A549 (cell line): Measurements from ENCODE around the gene RBPJ. TPM values are rescaled to one million over a fixed set of nuclear protein-coding genes. Genes with fewer than 3 reads are reported as not detected.

Experiments
- ATAC-seq, 2 experiments: fragments of 200-7000 bp in 1 of 2; fragments of >200 bp in 1 of 2; cut with Nextera tagmentation in 1 of 2; cut with Tn5 transposase in 1 of 2; 3 replicates each; pipeline versions ENCODE4 v1.8.0 to v1.9.1; 2018 to 2020; ENCODE audit warnings: mild to moderate bottlenecking in 1 of 2, moderate library complexity in 1 of 2
- CTCF ChIA-PET: fragments of 300-600 bp; sonication (Branson Sonifier 250); formaldehyde crosslinking; extraction: SDS; loops from one replicate; lab custom pipeline; 2021; ENCODE audit warnings: antibody characterized with exemption, inconsistent platforms; lab: Yijun Ruan, JAX
- POLR2A ChIA-PET: fragments of 350-600 bp; formaldehyde crosslinking; extraction: SDS; loops from one replicate; lab custom pipeline; 2021; ENCODE audit warnings: antibody characterized with exemption, inconsistent platforms; lab: Yijun Ruan, JAX
- DNase-seq, 2 experiments: peaks; one replicate each; pipeline versions ENCODE4 v3.0.0 to v3.0.0-alpha.2; 2011 to 2016; ENCODE audit warnings: low read depth in 1 of 2, low spot score in 1 of 2
- FAIRE-seq: peaks from 2 replicates; lab custom pipeline; 2011; peaks lifted over from hg19 to GRCh38; lab: Jason Lieb, UNC
- H3K27ac ChIP-seq, 2 experiments: fragments of >200 bp; sonication (Bioruptor Twin); formaldehyde crosslinking; 3 replicates each; pipeline ENCODE4 v1.5.1; 2016 to 2017
- H3K4me1 ChIP-seq: fragments of >200 bp; sonication (Bioruptor Twin); formaldehyde crosslinking; 3 replicates; pipeline ENCODE4 v1.6.1; 2016
- H3K4me2 ChIP-seq: fragments of >200 bp; sonication (Bioruptor Twin); formaldehyde crosslinking; 3 replicates; pipeline ENCODE4 v1.6.1; 2016
- H3K4me3 ChIP-seq: fragments of >200 bp; sonication (Bioruptor Twin); formaldehyde crosslinking; 3 replicates; pipeline ENCODE4 v1.5.1; 2016
- H3K9me3 ChIP-seq: fragments of >200 bp; sonication (Bioruptor Twin); formaldehyde crosslinking; 3 replicates; pipeline ENCODE4 v1.6.1; 2016
- BHLHE40 ChIP-seq: IDR thresholded peaks from 2 replicates; pipeline ENCODE4 v1.6.1; 2012; ENCODE audit warnings: low read depth, low read length, inconsistent platforms
- CBX2 ChIP-seq: fragments of 200-600 bp; sonication (generic); IDR thresholded peaks from 2 replicates; pipeline ENCODE4 v1.6.1; 2016; ENCODE audit warnings: low read depth, mild to moderate bottlenecking, borderline replicate concordance
- EP300 ChIP-seq, 2 experiments: fragments of >200 bp; sonication (Bioruptor Twin); formaldehyde crosslinking; IDR thresholded peaks; 2 replicates in 1 of 2; 3 replicates in 1 of 2; pipeline ENCODE4 v1.6.1; 2016 to 2017
- HEYL ChIP-seq: fragments of 250-450 bp; sonication (Bioruptor Pico); IDR thresholded peaks from 2 replicates; pipeline ENCODE4 v1.8.0; 2021; ENCODE audit warnings: mild to moderate bottlenecking, moderate library complexity
- HOXA7 ChIP-seq: fragments of 250-450 bp; sonication (Bioruptor Pico); IDR thresholded peaks from 2 replicates; pipeline ENCODE4 v1.5.0; 2020; ENCODE audit warnings: mild to moderate bottlenecking, moderate library complexity
- HOXB13 ChIP-seq: fragments of 250-450 bp; sonication (Bioruptor Pico); IDR thresholded peaks from 2 replicates; pipeline ENCODE4 v1.5.0; 2020; ENCODE audit warnings: low read depth, mild to moderate bottlenecking, moderate library complexity
- HOXB5 ChIP-seq: fragments of 250-450 bp; sonication (Bioruptor Pico); IDR thresholded peaks from 2 replicates; pipeline ENCODE4 v1.5.0; 2020; ENCODE audit warnings: mild to moderate bottlenecking, moderate library complexity
- JUNB ChIP-seq: fragments of >200 bp; sonication (Bioruptor Twin); formaldehyde crosslinking; IDR thresholded peaks from 2 replicates; pipeline ENCODE4 v1.6.1; 2016
- KDM1A ChIP-seq: fragments of 200-600 bp; sonication (generic); IDR thresholded peaks from 2 replicates; pipeline ENCODE4 v1.6.1; 2016; ENCODE audit warnings: low read depth, mild to moderate bottlenecking
- MAFK ChIP-seq: fragments of 450-650 bp; IDR thresholded peaks from 2 replicates; pipeline ENCODE4 v1.6.1; 2014; ENCODE audit not compliant: partially characterized antibody
- MYC ChIP-seq: IDR thresholded peaks from 2 replicates; pipeline ENCODE4 v1.6.1; 2012; ENCODE audit warnings: mild to moderate bottlenecking, inconsistent platforms, low read length, improper control_type of control experiment, borderline replicate concordance
- POLR2A ChIP-seq: IDR thresholded peaks from 2 replicates; pipeline ENCODE4 v1.6.1; 2012; ENCODE audit warnings: mild to moderate bottlenecking, low read length
- POLR2AphosphoS2 ChIP-seq: conservative IDR thresholded peaks from 2 replicates; pipeline ENCODE4 v1.6.1; 2012; ENCODE audit warnings: low read length, improper control_type of control experiment, inconsistent platforms
- RARB ChIP-seq: fragments of 250-450 bp; sonication (Bioruptor Pico); IDR thresholded peaks from 2 replicates; pipeline ENCODE4 v1.8.0; 2021; ENCODE audit warnings: mild to moderate bottlenecking, moderate library complexity
- RCOR1 ChIP-seq: fragments of 150-350 bp; IDR thresholded peaks from 2 replicates; pipeline ENCODE4 v1.6.1; 2014; ENCODE audit warnings: antibody characterized with exemption, low read length, low read depth
- RNF2 ChIP-seq: fragments of 200-600 bp; sonication (generic); IDR thresholded peaks from 2 replicates; pipeline ENCODE4 v1.6.1; 2016; ENCODE audit warnings: low read depth, mild to moderate bottlenecking, antibody characterized with exemption, moderate library complexity, borderline replicate concordance
- SMC3 ChIP-seq: fragments of >200 bp; sonication (Bioruptor Twin); formaldehyde crosslinking; IDR thresholded peaks from 3 replicates; pipeline ENCODE4 v1.6.1; 2018; ENCODE audit warnings: inconsistent platforms
- TP53 ChIP-seq: fragments of 250-450 bp; sonication (Bioruptor Pico); IDR thresholded peaks from 2 replicates; pipeline ENCODE4 v1.5.0; 2021; ENCODE audit warnings: mild to moderate bottlenecking, moderate library complexity
- WGBS: methylation state at CpG from one replicate; pipeline ENCODE4 v1.1.6; 2017; ENCODE audit errors: missing lambda C conversion rate; 5-methylcytosine and 5-hydroxymethylcytosine counted together
- polyA plus RNA-seq, 4 experiments: library from polyadenylated mRNA; depleted of rRNA in 3 of 4; stranded (reverse); fragments of >200 nt; fragmentation: RNase III in 1 of 4; extraction: RNeasy Plus Mini Kit Qiagen cat#74134 plus additional on column Dnase treatment in 1 of 4; gene quantifications; 2 replicates in 3 of 4; 3 replicates in 1 of 4; pipeline ENCODE4 v1.2.3, GENCODE V29; 2011 to 2017
- TF ChIP-seq, protein P1 (sequence below): fragments of 250-450 bp; sonication (Bioruptor Pico); IDR thresholded peaks from 2 replicates; pipeline ENCODE4 v1.5.0; 2020; ENCODE audit warnings: low read depth, mild to moderate bottlenecking, moderate library complexity
- TF ChIP-seq, protein P2 (sequence below): IDR thresholded peaks from 2 replicates; pipeline ENCODE4 v1.6.1; 2012
- TF ChIP-seq, protein P3 (sequence below): IDR thresholded peaks from 2 replicates; pipeline ENCODE4 v1.6.1; 2012
- TF ChIP-seq, protein P4 (sequence below): fragments of >200 bp; sonication (Bioruptor Twin); formaldehyde crosslinking; IDR thresholded peaks from 2 replicates; pipeline ENCODE4 v1.6.1; 2016
- TF ChIP-seq, protein P5 (sequence below): fragments of 450-650 bp; IDR thresholded peaks from 2 replicates; pipeline ENCODE4 v1.6.1; 2014; ENCODE audit warnings: antibody characterized with exemption
- TF ChIP-seq, protein P6 (sequence below): fragments of >200 bp; sonication (Bioruptor Twin); formaldehyde crosslinking; IDR thresholded peaks from 3 replicates; pipeline ENCODE4 v1.5.1; 2016
- TF ChIP-seq, protein P7 (sequence below): fragments of 200-600 bp; sonication (generic); IDR thresholded peaks from 2 replicates; pipeline ENCODE4 v1.6.1; 2016; ENCODE audit warnings: antibody characterized with exemption, mild to moderate bottlenecking, moderate library complexity
- TF ChIP-seq, protein P8 (sequence below): IDR thresholded peaks from 2 replicates; pipeline ENCODE4 v1.6.1; 2012; ENCODE audit warnings: low read depth, borderline replicate concordance

The RBPJ gene
- polyA plus RNA-seq, 2 of the 4 experiments (the other 2 are of a cell fraction), result 16.5 to 37.1 TPM

DNA sequence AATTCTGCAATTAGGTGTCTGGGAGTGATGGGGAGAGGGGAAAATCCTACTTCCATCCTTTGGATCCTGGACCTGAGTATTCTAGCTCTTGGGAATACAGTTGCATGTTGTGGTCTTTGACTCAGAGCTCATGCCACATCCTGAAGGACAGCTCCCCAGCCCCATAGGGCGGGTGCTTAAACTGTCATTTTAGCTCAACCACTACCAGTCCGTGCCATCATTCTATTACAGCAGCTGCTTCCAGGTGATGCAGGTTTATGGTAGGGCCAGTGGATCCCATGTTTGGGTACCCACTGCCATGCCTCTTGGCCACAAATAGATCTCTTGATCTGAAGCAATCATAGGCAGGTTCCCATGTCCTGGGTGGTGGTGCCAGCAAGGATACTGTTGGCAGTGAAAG is 134.8 kb downstream of the RBPJ start:
- 60% methylated on average over 1 of the region's 2 CpGs for WGBS
- no peak overlapping the region for H3K27ac ChIP-seq
- no peak for ATAC-seq
- no peak overlapping the region for H3K4me2 ChIP-seq
- ChIA-PET CTCF (no interaction called here), POLR2A (no interaction called here)
- no peak for DNase-seq
- FAIRE-seq, result no peak
- no peak overlapping the region for H3K4me3 ChIP-seq
- no peaks in the 10 kb centered on the region for H3K4me1 ChIP-seq
- H3K9me3 ChIP-seq, result no peaks in the 10 kb centered on the region
- TF ChIP-seq, protein P1, sequence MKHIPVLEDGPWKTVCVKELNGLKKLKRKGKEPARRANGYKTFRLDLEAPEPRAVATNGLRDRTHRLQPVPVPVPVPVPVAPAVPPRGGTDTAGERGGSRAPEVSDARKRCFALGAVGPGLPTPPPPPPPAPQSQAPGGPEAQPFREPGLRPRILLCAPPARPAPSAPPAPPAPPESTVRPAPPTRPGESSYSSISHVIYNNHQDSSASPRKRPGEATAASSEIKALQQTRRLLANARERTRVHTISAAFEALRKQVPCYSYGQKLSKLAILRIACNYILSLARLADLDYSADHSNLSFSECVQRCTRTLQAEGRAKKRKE (CRISPR knock-in tag), result no peak
- TF ChIP-seq, protein P2, sequence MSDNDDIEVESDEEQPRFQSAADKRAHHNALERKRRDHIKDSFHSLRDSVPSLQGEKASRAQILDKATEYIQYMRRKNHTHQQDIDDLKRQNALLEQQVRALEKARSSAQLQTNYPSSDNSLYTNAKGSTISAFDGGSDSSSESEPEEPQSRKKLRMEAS, result no peak
- TF ChIP-seq HEYL (CRISPR knock-in tag) (no peak), RNF2 (no peak), KDM1A (no peak), RCOR1 (no peak), CBX2 (no peak), MYC (no peak), POLR2AphosphoS2 (no peak), HOXB5 (CRISPR knock-in tag) (no peak), HOXB13 (CRISPR knock-in tag) (no peak), HOXA7 (CRISPR knock-in tag) (no peak), BHLHE40 (no peak), SMC3 (no peak), EP300 (IDR thresholded peaks at IDR 0.05) (no peak)
- TF ChIP-seq, protein P3, sequence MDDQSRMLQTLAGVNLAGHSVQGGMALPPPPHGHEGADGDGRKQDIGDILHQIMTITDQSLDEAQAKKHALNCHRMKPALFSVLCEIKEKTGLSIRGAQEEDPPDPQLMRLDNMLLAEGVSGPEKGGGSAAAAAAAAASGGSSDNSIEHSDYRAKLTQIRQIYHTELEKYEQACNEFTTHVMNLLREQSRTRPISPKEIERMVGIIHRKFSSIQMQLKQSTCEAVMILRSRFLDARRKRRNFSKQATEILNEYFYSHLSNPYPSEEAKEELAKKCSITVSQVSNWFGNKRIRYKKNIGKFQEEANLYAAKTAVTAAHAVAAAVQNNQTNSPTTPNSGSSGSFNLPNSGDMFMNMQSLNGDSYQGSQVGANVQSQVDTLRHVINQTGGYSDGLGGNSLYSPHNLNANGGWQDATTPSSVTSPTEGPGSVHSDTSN, result no peak
- TF ChIP-seq, protein P4, sequence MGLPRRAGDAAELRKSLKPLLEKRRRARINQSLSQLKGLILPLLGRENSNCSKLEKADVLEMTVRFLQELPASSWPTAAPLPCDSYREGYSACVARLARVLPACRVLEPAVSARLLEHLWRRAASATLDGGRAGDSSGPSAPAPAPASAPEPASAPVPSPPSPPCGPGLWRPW, result no peak
- TF ChIP-seq, protein P5, sequence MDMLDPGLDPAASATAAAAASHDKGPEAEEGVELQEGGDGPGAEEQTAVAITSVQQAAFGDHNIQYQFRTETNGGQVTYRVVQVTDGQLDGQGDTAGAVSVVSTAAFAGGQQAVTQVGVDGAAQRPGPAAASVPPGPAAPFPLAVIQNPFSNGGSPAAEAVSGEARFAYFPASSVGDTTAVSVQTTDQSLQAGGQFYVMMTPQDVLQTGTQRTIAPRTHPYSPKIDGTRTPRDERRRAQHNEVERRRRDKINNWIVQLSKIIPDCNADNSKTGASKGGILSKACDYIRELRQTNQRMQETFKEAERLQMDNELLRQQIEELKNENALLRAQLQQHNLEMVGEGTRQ, result no peak
- TF ChIP-seq, protein P6, sequence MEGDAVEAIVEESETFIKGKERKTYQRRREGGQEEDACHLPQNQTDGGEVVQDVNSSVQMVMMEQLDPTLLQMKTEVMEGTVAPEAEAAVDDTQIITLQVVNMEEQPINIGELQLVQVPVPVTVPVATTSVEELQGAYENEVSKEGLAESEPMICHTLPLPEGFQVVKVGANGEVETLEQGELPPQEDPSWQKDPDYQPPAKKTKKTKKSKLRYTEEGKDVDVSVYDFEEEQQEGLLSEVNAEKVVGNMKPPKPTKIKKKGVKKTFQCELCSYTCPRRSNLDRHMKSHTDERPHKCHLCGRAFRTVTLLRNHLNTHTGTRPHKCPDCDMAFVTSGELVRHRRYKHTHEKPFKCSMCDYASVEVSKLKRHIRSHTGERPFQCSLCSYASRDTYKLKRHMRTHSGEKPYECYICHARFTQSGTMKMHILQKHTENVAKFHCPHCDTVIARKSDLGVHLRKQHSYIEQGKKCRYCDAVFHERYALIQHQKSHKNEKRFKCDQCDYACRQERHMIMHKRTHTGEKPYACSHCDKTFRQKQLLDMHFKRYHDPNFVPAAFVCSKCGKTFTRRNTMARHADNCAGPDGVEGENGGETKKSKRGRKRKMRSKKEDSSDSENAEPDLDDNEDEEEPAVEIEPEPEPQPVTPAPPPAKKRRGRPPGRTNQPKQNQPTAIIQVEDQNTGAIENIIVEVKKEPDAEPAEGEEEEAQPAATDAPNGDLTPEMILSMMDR, result no peak

DNA sequence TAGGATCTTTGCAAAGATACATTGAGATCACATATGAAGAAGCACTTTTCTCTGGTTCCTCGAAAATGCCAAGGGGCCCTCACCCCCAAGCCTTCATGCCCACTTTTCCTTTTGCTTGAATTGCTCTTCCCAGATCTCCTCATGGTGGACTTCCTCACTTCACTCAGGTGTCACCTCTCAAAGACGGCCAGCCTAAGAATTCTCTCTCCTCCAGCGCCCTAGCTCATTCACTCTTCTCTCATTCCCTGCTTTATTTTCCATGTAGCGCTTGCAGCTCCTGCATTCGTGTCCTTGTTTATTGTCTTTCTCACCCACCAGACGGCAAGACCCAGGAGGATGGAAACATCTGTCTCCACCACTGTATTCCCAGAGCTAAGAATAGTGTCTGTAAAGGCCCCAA is 136.6 kb downstream of the RBPJ start:
- H3K4me3 ChIP-seq, result no peak overlapping the region
- FAIRE-seq (no peak), DNase-seq (no peak), ATAC-seq (no peak)
- ChIA-PET CTCF (interaction anchor here (2.9 kb wide), 1 partner anchor 264 kb away, joined by 18 read pairs; no protein-coding TSS in a partner anchor), POLR2A (no interaction called here)
- no peaks in the 10 kb centered on the region for H3K9me3 ChIP-seq
- no peaks in the 10 kb centered on the region for H3K4me1 ChIP-seq
- TF ChIP-seq TP53 (CRISPR knock-in tag) (no peak), RARB (no peak), POLR2A (no peak), MAFK (no peak), JUNB (no peak)
- TF ChIP-seq, protein P7, sequence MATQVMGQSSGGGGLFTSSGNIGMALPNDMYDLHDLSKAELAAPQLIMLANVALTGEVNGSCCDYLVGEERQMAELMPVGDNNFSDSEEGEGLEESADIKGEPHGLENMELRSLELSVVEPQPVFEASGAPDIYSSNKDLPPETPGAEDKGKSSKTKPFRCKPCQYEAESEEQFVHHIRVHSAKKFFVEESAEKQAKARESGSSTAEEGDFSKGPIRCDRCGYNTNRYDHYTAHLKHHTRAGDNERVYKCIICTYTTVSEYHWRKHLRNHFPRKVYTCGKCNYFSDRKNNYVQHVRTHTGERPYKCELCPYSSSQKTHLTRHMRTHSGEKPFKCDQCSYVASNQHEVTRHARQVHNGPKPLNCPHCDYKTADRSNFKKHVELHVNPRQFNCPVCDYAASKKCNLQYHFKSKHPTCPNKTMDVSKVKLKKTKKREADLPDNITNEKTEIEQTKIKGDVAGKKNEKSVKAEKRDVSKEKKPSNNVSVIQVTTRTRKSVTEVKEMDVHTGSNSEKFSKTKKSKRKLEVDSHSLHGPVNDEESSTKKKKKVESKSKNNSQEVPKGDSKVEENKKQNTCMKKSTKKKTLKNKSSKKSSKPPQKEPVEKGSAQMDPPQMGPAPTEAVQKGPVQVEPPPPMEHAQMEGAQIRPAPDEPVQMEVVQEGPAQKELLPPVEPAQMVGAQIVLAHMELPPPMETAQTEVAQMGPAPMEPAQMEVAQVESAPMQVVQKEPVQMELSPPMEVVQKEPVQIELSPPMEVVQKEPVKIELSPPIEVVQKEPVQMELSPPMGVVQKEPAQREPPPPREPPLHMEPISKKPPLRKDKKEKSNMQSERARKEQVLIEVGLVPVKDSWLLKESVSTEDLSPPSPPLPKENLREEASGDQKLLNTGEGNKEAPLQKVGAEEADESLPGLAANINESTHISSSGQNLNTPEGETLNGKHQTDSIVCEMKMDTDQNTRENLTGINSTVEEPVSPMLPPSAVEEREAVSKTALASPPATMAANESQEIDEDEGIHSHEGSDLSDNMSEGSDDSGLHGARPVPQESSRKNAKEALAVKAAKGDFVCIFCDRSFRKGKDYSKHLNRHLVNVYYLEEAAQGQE, result no peak
- TF ChIP-seq, protein P8, sequence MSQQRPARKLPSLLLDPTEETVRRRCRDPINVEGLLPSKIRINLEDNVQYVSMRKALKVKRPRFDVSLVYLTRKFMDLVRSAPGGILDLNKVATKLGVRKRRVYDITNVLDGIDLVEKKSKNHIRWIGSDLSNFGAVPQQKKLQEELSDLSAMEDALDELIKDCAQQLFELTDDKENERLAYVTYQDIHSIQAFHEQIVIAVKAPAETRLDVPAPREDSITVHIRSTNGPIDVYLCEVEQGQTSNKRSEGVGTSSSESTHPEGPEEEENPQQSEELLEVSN, result no peak
- TF ChIP-seq, protein P5, result no peak
- no peak overlapping the region for H3K4me2 ChIP-seq
- 79% methylated on average over 6 of the region's 6 CpGs for WGBS
- no peak overlapping the region for H3K27ac ChIP-seq
